GM19438 (cell line): ENCODE results near the gene NFYA.
A peak's percentile ranks its signal among the peaks of the same experiment; 100 is the strongest.

Source experiments
- ATAC-seq: cut with Tn5 transposase; IDR thresholded peaks from one replicate; pipeline ENCODE4 v1.9.1; 2021; ENCODE audit warnings: low read depth; ENCODE audit not compliant: unreplicated experiment

Gene NFYA

DNA sequence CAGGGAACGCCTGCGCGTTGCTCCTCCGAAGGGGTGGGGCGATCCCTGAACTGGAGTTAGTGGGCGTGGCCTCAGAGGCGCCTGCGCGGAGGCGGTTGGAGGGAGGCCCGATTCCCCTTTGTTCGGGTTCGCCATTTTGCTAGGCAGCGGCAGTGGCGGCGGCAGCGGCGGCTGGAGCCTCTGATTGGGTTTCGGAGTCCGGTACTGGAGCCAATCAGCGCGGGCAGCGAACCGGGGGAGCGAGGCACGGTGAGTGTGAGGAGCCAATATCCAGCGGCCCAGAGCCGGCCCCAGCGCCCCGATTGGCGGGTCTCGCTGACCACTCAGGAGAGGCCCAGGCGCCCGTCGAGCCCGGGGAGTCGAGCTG is at the start of gene NFYA:
TSS of gene NFYA (plus strand) at position 139 of the 367 bp plus-strand sequence. CDS start 6,116 bp downstream, outside the sequence.
- peak; percentile 61 for ATAC-seq

DNA sequence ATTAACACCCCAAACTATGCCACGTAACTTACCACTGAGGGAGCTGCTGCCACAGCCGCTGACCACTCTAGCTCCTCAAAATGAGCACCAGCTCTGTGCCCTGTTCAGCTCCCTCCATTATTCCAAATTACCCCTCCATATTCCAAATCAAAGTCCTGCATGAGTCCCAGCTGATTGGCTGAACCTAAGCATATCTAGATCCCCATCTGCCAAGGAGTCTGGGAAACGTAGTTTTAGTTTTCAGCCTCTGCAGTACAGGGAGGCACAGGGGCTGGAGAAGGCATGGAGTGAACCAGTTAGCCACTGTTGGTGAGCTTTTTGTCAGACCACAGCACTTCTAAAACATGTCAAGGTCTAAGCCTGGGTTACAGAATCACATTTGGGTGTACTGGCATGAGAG is 49.7 kb upstream of the NFYA start:
- ATAC-seq, result no peak

DNA sequence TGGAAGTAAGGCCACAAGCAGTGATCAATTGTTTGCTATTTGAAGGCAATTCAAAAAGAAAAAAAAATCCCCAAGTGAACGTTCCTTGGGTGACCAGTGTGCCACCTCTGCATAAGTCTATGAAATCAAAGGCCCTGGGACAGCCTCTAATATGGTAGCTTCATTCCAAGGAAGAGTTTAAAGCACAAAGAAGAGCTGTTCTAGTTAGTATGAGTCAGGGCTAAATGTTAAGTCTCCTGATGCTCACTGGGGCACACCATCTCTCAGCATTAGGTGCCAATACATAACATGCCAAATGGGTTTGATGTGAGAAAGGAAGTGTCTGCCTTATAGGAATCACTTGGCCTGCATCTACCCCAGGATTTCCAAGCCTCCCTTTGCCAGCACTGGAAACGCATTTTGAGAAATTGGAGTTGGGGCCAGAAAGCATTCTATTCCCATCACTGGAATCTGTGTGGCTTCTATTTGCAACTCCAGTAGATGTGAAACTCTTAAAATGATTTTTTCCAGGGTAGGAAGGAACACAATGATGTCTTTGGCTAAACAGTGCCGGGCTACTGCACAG is 46.7 kb upstream of the NFYA start:
- ATAC-seq, result no peak

DNA sequence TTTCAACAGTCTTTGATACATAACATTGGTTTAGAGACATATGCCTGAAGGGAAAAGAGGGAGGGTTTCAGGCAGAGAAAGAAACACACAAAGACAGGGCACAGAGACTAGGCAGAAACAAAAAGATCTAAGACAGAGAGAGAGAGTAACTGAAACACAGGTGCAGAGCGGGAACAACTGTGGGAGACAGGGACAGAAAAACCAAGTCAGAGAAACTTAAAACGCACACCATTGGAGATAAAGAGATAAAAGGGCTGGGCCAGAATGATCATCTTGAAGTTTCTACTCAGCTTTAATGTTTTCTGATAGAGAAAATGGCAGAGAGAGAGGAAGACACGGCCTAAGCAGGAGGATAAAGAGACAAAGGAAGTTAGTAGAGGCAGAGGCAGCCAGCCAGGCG is 45.5 kb upstream of the NFYA start:
- ATAC-seq, result no peak

DNA sequence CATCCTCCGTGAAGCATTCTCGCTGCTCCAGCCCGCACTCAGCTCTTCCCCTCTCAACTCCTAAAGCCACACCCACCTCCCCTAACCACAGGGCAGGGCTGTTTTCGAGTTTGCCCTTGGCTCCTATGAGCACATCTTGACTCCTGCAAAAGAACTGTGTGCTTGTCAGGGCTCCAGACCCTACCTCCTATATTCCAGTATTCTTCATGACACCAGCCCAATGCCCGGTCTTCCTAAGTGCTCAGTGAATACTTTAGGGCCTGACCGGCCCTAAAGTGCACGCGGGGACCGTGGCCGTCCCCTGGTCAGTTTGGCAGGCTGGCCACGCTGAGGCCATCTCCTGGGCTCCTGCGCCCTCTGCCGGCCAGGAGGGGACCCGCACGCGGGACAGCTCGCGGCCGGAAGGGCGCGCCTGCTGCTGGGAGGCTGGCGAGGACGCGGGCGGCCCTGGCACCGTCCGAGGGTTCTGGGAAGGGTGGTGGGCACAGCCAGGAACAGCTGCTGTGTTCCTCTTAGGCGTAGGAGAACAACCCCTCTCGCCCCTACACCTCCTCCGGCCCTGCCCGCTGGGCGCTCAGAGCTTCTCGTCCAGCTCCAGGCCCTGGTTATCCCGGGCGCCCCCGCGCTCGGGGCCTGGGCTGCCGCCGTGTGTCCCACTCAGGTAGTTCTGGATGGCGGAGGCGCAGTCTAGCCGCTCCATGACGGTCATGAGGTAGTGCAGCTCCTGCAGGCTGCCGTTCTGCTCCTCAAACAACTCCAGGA is 44.8 kb upstream of the NFYA start:
- ATAC-seq, result peak; percentile 80

DNA sequence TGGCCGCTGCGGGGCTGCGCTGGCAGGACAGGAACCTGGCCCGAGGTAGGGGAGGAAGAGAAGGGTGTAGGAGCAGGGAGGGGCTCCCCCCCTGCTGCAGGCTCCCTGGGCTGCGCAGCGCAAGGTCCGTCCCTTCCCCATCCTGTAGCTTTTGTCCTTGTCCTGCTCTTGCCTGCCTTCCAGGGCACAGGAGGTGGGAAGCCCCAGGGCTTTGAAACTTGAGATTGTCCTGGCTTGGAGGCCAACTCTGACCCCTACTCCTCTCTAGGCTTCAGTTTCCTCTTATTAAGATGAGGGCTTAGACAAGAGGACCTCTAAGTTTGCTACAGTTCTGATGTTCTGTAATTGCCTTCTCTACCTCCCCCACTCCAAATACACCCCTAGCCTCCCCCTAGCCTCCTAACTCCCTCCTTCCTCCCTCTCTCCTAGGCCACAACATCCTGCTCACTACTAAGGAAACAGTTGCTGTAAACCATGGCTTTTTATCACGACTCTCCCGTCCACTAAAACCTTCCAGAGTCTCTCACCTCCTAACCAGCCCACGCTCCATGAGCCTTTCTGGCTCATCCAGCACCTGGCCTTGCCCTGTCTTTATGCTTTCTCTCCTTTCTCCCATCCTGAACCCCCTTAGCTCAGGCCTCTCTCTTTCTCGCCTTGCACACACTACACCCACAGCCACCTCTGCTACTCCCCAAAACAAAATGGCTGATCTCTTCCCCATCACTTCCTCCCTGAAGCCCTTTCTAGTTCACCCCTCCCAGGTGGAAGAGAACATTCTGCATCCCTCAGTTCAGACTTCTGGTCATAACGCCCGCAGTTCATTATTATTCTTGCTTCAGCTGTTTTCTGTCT is 44.0 kb upstream of the NFYA start:
- peak; percentile 50 for ATAC-seq

DNA sequence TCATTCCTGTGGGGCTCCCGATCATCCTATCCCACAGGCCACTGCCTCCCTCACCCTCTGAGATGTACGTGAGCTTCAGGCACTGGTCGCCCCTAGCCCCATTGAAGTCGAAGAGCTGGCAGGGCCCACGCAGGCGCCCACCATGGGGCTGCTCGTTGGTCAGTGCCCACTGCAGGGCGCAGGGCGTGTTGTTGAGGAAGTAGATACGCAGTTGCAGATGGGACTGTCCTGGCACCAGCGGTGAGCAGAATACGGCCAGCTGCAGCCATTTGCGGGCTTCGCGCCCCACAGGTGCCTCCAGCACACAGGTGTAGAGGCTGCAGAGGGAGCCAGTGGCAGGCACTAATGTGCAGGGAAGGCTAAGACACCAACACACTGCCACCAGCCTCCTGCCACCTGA is 39.9 kb upstream of the NFYA start:
- ATAC-seq, result no peak

DNA sequence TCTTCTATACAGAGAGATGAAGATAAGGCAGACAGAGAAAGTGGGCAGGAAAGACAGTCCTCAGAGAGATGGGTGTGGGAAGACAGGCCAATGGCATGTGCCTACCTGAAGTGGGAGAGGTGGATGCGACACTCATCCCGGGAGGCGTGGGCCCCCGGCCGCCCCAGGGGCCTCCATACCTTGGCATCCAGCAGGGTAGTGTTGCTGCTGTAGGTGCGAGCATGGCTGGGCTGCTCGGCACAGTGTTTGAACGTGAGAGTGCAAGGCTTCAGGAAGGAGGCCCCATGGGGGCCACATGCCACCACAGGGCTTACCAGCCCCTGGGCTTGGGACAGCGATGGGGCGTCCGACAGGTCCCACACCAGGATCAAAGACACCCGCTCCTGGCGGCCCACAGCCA is 39.0 kb upstream of the NFYA start:
- no peak for ATAC-seq

DNA sequence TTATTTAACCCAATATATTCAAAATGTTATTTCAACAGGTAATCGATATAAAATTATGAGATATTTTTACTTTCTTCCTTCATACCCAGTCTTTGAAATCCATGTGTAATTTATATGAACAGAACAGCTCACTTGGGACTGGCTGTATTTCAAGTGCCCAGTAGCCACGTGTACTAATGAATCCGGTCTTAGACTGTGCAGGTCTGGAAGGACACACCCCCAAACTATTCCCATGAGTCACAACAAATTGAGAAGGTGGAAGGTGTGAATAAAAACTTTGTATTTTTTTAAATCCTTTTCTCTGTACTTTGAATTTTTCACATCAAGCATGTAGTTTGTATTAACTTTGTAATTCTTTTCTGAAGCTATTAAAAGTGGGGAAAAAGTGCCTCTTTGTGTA is 36.6 kb upstream of the NFYA start:
- no peak for ATAC-seq

DNA sequence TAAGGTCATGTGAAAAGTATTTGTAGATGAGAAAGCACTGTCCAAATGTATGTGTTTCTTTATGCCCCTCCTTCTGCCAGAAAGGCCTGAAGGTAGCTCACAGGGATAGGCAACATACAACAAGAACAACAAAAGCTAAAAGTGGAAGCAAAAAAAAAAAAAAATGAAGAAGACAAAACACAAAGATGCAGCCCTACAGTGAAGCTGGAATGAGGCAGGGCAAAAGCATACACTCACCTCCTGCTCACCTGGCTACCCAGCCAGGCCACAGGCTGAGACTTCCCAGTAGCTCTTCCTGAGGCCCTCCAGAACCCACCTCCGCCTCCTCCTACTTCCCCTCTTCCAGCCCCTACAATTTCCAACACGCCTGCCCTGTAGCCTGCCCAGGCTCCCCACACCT is 36.2 kb upstream of the NFYA start:
- ATAC-seq, result no peak

DNA sequence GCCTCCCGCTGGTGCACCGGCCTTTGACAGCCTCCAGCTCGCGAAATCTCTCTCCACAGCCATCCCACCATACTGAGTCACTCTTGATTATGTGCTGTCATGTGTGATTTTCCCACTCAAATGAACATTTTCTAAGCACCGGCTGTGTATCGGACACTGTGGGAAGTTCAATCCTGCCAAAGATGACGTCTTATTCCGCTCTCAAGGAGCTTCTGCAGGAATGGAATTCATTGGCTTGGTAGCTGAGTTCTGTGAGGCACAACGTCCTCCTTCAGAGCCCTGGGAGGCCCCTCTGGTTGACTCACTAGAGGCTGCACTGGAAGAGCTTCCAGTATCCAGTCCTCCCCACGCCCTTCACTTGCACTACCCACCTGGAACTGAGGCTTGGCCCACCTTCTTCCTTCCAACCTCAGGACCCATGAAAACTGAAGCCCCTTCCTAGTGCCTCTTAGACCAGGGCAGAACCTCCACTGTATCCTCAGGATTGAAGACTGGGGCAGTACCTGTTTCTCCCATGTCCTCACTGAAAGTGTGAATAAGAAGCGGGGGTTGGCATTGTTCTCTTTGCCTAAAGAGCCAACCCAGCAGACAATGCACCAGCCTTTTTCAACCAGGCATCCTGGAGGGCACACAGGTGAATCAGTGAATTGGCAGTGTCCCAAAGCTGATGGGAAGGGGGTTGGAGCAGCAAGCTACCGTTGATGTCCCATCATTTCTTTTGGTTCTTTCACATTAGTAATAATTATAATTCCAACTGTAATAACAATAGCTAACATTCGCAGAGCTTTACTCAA is 35.5 kb upstream of the NFYA start:
- no peak for ATAC-seq

DNA sequence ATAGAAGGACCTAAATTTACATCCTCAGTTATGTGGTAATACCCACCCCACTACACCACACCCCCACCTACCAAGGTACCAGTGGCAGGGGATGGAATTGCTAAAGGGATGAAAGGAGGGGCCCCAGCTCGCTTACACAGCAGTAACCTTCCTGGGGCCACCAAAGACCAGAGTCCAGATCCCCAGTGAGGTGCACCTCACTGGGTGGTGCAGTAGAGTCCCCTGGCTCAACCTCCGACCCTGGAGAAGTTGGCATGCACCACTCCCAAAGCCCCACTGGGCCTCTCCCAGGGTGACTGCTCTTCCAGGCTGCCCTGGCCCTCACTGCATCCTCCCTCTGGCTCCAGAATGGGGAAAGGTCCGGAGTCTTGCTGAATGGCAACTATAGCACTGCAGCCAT is 34.6 kb upstream of the NFYA start:
- ATAC-seq, result no peak

DNA sequence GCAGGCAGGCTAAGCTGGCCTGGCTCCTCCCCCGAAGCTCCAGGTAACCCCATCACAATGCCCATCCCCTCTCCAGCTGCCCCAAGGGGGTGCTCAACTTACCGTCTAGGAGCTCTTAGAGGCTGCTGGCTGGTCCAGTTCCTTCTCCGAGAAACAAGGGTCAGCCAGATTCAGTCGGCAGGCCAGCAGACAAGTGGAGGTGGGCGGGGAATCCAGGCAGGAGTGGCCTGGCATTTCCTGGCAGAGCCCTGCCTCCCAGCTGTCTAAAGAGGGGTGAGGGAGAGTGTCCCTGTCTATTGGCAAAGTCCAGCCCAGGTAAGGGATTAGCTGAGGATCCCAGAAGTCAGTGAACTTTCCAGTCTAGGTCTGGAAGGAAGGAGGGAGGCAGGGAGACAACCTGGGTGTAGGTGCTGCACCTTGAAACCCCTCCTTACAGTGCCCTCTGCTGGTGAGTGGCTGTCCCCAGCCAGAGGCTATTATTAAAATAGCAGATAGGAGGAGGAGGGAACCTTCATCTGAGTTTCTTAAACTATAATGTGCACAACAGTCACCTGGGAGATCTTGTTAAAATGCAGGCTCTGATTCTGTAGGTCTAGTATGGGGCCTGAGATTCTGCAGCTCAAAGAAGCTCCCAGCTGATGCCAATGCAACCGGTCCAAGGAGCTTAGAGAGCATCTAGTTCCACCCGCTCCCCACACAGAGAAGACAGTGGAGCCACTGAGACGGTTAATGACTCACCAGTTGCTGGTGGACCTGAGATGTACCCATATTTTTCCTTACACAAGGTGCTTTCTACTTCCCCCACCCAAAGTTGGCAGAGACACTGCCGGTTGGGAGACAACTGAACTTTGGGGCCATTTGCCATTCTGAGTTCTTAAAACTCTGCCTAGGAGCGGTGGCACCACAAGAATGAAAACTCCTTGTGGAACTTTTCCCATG is 33.4 kb upstream of the NFYA start, which contains the start of gene UNC5CL:
TSS of gene UNC5CL (minus strand) at position 162 of the 939 bp plus-strand sequence. CDS start 4,147 bp downstream, outside the sequence.
- no peak for ATAC-seq

DNA sequence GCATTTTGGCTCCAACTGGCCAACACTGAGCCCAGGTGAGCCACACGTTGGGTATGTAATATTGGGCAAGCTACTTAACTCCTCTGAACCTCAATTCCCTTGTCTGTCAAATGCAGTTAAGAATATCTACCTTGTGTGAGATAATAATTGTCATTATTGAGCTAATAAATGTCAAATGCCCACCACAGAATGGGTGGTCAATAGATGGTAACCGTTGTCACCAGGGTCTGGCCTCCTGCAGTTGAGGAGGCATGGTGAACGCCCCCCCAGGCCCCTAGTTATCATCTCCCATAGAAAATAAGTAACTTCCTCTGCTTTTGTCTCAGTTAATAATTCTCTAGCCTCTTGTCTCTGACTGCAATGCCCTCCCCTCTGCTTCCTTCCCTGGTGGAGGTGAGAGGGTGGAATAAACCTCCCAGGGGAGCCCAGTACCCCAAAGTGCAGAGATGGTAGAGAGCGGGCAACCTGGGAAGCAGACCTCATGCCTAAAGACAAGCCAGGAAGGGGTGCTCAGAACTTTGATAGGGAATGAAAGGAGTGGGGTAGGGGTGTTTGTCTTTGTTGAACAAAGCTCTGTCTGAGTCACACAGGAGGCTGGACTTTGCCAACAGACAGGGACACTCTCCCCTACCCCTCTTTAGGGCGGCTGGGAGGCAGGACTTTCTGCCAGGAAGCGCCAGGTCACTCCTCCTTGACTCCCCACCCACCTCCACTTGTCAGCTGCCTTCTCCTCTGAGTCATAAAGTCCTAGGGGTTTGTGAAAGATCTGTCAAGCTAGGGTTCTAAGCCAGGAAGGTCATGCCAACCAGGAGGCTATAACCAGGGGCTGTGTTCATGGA is 32.5 kb upstream of the NFYA start:
- ATAC-seq, result no peak

DNA sequence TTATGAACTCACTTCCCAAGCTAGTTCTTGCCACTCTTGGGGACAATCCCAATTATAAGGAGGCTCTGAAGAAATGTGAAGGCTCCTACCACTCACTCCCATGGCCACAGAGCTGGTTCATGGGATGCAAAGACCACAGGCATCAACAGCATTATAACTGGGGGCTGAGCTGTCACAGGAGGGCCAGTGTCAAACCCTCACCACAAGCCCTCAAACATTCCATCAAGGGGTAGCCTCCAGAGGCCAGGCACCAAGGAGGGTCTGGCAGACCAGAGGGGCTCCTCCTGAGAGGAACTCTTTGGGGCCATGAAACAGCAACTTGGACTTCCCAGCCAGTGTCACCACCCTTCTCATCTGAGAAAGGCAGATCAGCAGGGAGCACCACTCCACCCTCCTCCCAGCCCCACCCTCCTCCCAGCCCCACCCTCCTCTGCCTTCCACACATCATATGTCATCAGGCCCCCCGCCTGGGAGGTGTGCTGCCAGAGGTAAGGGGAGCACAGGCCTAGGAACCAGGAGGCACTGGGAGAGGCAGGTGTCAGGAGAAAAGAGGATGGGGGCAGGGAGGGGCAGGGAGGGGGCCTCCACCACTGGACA is 31.7 kb upstream of the NFYA start:
- ATAC-seq, result no peak

DNA sequence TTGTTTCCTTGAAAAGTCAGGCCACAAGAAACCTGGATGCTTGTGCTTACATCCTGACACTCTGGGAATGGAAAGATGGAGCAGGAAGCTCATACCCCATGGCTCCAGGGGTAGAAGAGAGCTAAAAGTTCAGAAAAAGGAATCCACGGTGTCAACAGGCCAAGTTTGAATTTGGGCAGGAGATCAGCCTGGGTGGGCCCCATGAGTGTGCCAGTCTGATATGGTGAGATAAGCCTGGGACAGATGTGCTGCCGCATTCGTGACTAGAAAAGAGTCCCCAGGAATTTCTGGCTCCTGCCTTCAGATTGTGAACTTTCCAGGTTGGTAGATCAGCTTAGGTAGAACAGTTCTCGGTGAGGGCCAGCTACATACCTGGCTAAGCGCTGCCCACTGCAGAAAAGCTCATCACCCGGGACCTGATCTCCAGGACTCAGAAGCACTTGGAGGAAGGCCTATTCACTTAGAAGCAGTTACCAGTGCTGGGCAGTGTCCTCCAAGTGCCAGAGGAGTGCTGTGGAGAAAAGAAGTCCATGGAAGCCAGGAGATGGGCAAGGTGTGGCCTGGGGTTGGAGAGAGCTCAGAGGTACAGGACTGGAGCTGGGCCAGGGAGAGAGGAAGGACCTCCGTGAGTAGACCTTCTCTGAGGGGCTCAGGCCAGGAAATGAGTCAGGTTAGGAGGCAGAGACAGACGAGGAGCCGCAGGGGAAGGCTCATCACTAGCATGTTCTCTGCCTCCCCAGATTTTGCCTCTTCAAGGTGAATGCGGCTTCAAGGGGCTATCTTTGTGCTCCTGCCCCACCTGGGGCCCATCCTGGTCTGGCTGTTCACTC is 30.3 kb upstream of the NFYA start, which contains the start of gene TSPO2:
TSS of gene TSPO2 (plus strand) at position 242 of the 830 bp plus-strand sequence. CDS start at position 761, 519 bp downstream.
- no peak for ATAC-seq

DNA sequence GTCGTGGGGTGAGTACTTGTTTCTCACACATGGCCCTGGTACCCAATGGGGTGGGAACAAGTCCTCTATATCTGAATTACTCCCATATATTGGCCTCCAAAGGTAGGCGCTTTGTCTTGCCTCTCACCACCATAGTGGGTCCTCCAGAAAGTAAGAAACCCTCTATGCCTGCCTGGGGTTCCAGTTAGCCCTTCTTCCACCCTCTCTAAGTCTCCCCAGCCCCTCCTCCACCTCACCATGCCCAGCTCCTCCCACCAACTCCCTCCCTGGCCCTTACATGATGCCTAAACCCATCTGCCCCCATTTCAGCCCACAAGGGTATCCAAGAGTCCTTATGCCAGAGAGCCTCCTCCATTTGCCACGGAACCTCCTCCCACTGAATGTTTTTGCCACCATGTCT is 29.6 kb upstream of the NFYA start:
- no peak for ATAC-seq
